ENCODE data around the gene DTNA.
A peak's percentile ranks its signal among the peaks of the same experiment; 100 is the strongest.
"Not testable (repeated sequence)": the region's sequence is repeated elsewhere in the genome, so short reads cannot be mapped to it uniquely, and the experiment has no call there.

DTNA gene

GRCh38 chr18:34911661-34912384 is 201.7 kb downstream of the DTNA start:
- DNase-seq, result peak; percentile 80

DNA sequence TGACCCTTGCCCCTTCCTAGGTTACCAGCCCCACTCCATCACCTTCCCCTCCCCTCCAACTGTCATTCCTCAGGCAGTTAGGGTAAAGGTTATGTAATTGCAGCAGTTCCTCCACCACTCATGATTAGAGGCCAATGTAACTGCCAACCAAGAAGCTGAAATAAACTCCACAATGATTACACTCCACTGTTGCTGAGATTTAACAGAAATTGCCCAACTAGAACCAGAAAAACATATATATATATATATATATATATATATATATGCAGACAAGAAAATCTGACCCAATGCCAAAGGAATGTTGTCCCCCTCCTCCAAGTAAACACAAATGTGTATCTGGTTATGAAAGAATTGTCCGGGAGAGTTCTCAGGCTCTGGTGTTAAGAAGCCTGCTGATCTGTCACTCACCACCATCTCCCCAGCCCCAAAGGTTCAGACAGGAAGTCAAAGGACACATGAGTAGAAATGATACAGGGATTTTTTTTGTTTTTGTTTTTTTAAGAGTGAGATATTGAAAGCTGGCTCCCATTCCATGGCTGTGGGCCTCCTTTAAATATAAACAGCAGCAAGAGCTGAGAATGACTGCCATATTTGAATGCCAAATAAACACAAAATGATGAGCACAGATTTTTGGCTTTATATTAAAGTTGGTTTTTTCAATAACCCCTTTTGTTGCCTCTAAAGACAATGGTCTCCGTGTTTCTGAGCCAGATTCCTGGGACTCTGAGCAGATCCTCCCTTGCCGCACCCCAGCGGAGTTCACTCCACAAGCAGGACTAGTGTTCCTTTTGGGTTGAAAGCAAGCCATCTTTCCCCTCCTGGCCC is 204.0 kb downstream of the DTNA start:
- DNase-seq, result peak; percentile 55

- DNase-seq, result no peak
Observed at GRCh38 chr18:34915046-34915445, 204.9 kb downstream of the DTNA start.

- DNase-seq, result not testable (repeated sequence)
Observed at GRCh38 chr18:34916539-34916938, 206.4 kb downstream of the DTNA start.

DNA sequence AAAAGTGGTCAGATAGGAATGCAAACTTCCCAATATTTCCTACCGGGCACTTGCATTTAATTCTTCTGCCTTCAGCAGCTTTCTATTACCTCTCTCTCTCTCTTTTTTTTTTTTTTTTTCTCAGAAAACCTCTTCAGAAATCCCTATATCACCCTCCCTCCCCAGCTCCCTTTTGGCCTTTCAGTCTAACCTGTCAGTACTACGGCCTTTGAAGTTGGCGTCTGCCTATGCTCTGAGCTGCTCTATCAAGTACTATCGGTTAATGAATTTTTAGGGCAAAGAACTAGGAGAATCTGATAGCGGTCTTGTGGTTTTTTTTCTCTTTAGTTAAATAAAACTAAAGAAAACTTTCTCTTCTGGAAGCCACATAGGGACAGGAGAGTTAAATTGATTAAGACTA is 208.8 kb downstream of the DTNA start:
- DNase-seq, result no peak

- DNase-seq, result no peak
Observed at GRCh38 chr18:34921226-34921625, 211.1 kb downstream of the DTNA start.

DNA sequence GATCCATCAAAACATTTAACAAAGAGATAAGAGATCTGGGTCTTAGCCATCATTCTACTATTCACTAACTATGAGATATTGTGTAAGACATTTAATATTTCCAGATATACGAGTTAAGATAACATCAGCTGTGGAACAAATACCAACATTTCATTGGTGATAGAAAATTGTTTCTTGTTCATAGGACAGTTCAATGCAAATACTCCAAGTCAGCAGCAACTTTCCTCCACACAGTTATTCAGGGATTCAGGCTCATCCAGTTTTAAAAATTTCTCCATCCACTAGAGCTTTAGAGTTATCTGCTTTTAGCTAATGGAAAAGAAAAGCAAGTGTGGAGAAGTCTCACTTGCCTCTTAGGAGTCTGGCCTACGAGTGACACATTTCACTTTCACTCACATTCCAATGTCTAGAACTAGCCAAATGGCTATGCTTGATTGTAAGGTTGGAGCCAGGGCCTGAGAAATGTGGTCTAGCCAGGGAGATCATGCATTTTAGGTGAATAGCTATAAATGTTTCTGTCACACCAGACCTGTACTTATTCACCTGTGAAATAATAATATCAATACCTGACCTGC is 211.8 kb downstream of the DTNA start:
- no peak for DNase-seq

- not testable (repeated sequence) for DNase-seq
Observed at GRCh38 chr18:34922594-34922993, 212.5 kb downstream of the DTNA start.

DNA sequence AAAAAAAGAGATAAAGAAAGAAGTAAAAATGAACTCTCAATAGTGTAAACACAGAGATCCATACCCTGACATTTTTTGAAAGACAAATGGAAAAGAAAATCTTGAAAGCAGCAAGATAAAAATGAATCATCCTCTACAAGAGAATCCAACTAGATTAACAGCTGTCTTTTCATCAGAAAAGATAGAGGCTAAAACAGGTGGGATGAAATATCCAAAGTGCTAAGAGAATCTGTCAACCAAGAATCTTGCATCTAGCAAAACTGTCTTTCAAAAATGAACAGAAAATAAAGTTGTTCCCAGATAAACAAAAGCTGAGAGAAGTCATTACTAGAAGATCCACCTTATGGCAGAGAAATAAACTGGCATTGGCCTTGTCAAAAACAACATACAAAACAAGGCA is 213.8 kb downstream of the DTNA start:
- no peak for DNase-seq

- DNase-seq, result no peak
Observed at GRCh38 chr18:34926683-34927082, 216.6 kb downstream of the DTNA start.

DNA sequence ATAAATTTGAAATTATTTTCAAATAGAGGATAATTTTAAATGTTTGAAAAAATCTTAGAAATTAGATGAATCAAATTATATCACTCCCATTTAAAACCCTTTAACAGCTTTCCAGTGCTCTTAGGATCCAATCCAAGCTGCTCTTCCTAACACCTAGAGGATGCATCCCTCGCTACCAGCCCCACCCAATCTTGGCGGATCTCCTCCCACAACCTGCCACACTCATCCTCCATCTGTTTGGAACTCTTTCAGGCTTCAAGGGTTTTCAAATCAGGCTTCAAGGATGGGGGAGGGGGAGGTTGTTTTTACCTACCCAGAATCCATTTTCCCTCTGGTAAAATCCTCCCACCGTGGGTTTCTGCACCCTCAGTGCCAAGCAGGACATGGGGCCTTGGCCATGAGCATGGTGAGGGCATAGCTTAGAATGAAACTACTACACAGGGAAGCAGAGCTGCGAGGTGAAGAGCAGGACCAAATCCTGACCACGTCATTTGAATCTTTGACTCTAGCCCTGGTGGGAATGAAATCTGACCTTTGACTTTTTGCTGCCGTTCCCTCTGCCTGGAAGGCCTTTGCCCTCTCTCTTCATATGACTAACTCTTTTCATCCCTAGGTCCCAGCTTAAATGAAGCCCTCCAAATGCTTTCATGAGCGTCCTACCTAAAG is 218.1 kb downstream of the DTNA start:
- DNase-seq, result no peak

DNA sequence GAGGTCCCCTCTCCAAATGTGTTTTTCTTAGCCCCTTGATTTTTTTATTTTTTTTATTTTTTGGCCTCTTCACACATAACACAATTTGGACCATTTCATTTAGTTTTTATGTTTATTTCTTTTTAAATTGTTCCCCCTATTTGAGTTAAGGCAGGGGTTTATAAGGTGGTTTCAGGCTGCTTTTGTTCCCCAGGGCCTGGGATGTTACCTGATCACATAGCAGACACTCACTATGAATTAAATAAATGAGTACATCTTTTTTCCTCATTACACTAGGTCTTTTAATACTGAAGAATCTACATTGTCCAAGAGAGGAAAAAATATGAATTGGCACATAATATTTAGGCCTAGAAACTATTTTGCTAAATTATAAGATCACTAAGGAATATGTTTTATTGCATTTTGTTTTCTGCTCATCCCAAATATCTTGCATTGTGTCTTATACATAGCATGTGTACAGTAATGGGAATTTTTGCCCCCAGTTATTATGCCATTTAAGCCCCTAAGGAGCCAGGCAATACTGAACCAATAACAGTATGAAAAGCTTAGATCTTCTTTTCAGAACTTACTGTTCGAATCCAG is 218.7 kb downstream of the DTNA start:
- no peak for DNase-seq

DNA sequence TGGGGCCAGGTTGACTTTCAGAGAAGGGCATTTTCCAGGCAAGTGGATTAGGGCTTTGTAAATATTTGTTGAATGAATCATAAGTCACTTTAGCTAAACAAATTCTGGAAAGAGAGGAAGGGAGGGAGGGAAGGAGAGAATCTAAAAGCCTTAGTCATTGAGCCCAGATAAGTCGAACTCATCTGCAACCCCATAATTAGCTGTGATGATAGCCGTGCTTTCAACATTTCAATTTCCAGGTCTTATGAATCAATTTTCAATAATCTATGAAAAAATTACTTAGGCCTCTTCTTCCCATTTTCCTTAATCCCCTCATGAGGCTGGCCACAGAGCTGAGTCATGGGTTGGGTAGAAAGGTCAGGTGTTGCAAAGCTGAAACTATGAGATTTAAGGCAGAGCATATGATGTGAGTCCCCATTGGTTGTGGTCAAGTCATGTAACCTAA is 219.3 kb downstream of the DTNA start:
- no peak for DNase-seq

DNA sequence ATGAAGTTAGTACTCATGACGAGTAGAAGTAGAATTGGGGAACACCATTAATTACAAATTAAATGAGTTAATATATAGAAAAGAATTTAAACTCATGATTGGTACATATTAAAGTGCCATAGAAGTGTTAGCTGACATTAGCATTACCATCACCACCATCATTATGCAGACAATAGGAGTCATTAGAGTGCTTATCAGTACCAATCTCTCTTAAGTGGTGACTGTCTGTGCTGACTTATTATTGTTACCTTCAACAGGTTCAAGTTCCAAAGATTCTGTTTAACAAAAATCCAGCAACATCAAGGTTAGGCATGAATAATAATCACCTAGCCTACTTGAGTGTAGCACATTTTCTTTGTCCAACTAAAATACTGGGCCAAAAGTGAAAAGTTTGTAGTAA is 222.3 kb downstream of the DTNA start:
- DNase-seq, result no peak

GRCh38 chr18:34932792-34933466 is 222.8 kb downstream of the DTNA start:
- DNase-seq, result no peak

GRCh38 chr18:34933909-34934661 is 224.0 kb downstream of the DTNA start:
- no peak for DNase-seq

DNA sequence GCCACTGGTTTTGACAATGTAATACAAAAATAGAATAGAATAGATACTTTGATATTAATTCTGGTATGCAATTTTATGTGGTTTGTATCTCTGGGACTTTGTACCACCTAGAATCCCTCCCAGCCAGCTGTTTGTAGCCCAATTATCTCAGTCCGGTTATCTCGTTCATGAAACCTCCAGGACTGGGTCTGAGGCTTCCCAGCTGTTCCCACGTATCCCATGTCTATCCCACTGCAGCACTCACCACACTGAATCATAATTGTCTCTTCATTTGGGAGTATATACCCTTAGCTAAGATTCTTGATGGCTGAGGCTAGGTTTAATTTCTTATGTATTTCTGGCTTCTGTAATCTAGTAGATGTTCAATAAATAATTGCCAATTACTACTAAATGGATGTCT is 226.7 kb downstream of the DTNA start:
- no peak for DNase-seq

DNA sequence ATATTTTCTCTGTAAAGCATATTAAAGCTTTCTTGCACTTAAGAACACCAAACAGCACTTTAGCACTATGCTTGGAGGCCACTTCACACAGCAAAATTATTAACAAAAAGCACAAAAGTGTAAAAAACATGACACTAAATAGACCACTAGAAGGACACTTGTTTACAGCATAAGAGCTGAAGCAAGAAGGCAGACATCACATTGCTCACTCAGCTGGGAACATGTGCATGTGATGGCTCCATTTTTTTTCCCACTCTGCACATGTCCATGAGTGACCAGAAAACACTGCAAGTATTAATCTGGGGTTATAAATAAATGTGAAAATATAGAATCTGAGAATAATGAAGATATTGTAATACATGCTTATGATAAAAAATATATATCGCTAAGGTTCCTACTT is 228.0 kb downstream of the DTNA start:
- DNase-seq, result peak; percentile 38

Data from eye (tissue), 1 donor.